HepG2 (cell line): ENCODE measurements around the gene ACOX3. TPM values are rescaled to one million over a fixed set of nuclear protein-coding genes. Genes with fewer than 3 reads are reported as not detected.

Source experiments
- ATAC-seq: fragments of 200-7000 bp; cut with Tn5 transposase; 3 replicates; pipeline ENCODE4 v1.9.1; 2020; ENCODE audit warnings: mild to moderate bottlenecking, moderate library complexity
- BruUV-seq: library from RNA; stranded (reverse); fragments of 400-500 nt; replicated peaks from 2 replicates; lab custom pipeline; 2021; lab: Mats Ljungman, UMichigan
- CTCF ChIA-PET: fragments of 300-600 bp; formaldehyde crosslinking; extraction: SDS; loops from one replicate; lab custom pipeline; 2021; ENCODE audit warnings: low total read pairs, inconsistent platforms, low intra/inter-chr PET ratio; lab: Yijun Ruan, JAX
- POLR2A ChIA-PET: fragments of 350-600 bp; sonication (Branson Sonifier 250); formaldehyde crosslinking; loops from one replicate; lab custom pipeline; 2020; ENCODE audit warnings: antibody characterized with exemption, inconsistent platforms; lab: Yijun Ruan, JAX
- DNase-seq: peaks from one replicate; pipeline ENCODE4 v3.0.0-alpha.2; 2015; ENCODE audit warnings: low spot score
- FAIRE-seq: peaks from 3 replicates; lab custom pipeline; 2011; peaks lifted over from hg19 to GRCh38; lab: Jason Lieb, UNC
- H2AFZ ChIP-seq: one replicate; pipeline ENCODE4 v1.6.1; 2011; ENCODE audit warnings: low read length, inconsistent platforms
- H3K27ac ChIP-seq: fragments of 300-600 bp; 3 replicates; pipeline ENCODE4 v1.8.0; 2011; ENCODE audit warnings: mixed run types, mild to moderate bottlenecking, mixed read lengths, low read length, inconsistent platforms; ENCODE audit not compliant: insufficient read depth; ENCODE audit errors: extremely low read length
- H3K27me3 ChIP-seq, 2 experiments: fragments of 200-600 bp in 1 of 2; 2 replicates in 1 of 2; 3 replicates in 1 of 2; pipeline versions ENCODE4 v1.6.0 to v1.8.0; 2011; ENCODE audit warnings: low read length in 2 of 2, mild to moderate bottlenecking in 2 of 2, moderate library complexity in 2 of 2, inconsistent platforms in 1 of 2; ENCODE audit not compliant: insufficient read depth in 2 of 2, control insufficient read depth in 1 of 2
- H3K36me3 ChIP-seq, 2 experiments: fragments of 200-600 bp in 1 of 2; replicated peaks in 1 of 2; 2 replicates in 1 of 2; 3 replicates in 1 of 2; pipeline versions ENCODE4 v1.5.1 to v1.8.0; 2011; ENCODE audit warnings: low read length in 2 of 2, inconsistent platforms in 1 of 2; ENCODE audit not compliant: insufficient read depth in 2 of 2, control insufficient read depth in 1 of 2
- H3K4me1 ChIP-seq: 2 replicates; pipeline ENCODE4 v1.5.1; 2012; ENCODE audit warnings: low read length, inconsistent platforms; ENCODE audit not compliant: insufficient read depth
- H3K4me2 ChIP-seq: 2 replicates; pipeline ENCODE4 v1.6.0; 2011; ENCODE audit warnings: low read depth, low read length, inconsistent platforms
- H3K4me3 ChIP-seq, 3 experiments: fragments of 200-600 bp in 1 of 3; sonication (generic), shearing (Covaris generic) in 1 of 3; replicated peaks in 1 of 3; 2 replicates each; pipeline ENCODE4 v1.5.1; 2011 to 2016; ENCODE audit warnings: low read length in 3 of 3, inconsistent platforms in 2 of 3, low read depth in 2 of 3, mild to moderate bottlenecking in 2 of 3, control low read depth in 1 of 3, mixed read lengths in 1 of 3; ENCODE audit not compliant: insufficient read depth in 1 of 3
- H3K79me2 ChIP-seq: one replicate; pipeline ENCODE4 v1.6.1; 2011; ENCODE audit warnings: low read length, inconsistent platforms; ENCODE audit not compliant: insufficient read depth
- H3K9ac ChIP-seq: 2 replicates; pipeline ENCODE4 v1.6.0; 2011; ENCODE audit warnings: mild to moderate bottlenecking, low read depth, low read length, inconsistent platforms; ENCODE audit not compliant: insufficient read depth
- H3K9me3 ChIP-seq: 2 replicates; pipeline ENCODE4 v1.5.1; 2012; ENCODE audit warnings: mild to moderate bottlenecking, low read length
- H4K20me1 ChIP-seq: 2 replicates; pipeline ENCODE4 v1.6.0; 2011; ENCODE audit warnings: inconsistent platforms, mild to moderate bottlenecking, low read length, moderate library complexity; ENCODE audit not compliant: insufficient read depth
- FOSL2 ChIP-seq: sonication (generic); formaldehyde crosslinking; IDR thresholded peaks from 2 replicates; pipeline ENCODE4 v1.4.0; 2020; ENCODE audit warnings: missing genetic modification reagents
- NFATC3 ChIP-seq: sonication (generic); formaldehyde crosslinking; IDR thresholded peaks from 2 replicates; pipeline ENCODE4 v1.5.1; 2020; ENCODE audit warnings: mild to moderate bottlenecking, missing genetic modification reagents
- RCOR2 ChIP-seq: IDR thresholded peaks from 2 replicates; pipeline ENCODE4 v1.6.1; 2016; ENCODE audit warnings: missing biosample characterization, missing genetic modification reagents
- ZBTB21 ChIP-seq: sonication (generic); formaldehyde crosslinking; IDR thresholded peaks from 2 replicates; pipeline ENCODE4 v1.4.0; 2020; ENCODE audit warnings: missing genetic modification reagents
- WGBS: methylation state at CpG from one replicate; pipeline ENCODE4 v1.1.6; 2017; ENCODE audit warnings: low lambda C conversion rate; 5-methylcytosine and 5-hydroxymethylcytosine counted together
- in situ Hi-C: cut with HindIII; loops from 2 replicates; pipeline ENCODE4 v1.10.0; 2017; ENCODE audit warnings: low pct_unique_long_range_greater_than_20kb; ENCODE audit not compliant: extremely low pct_ligation_motif_present
- intact Hi-C: fragments of 100-400 bp; cut with micrococcal nuclease; formaldehyde crosslinking; loops from one replicate; pipeline ENCODE4 v1.10.0; 2022; ENCODE audit not compliant: unreplicated experiment
- polyA plus RNA-seq, 8 experiments: library from polyadenylated mRNA; depleted of rRNA in 3 of 8; stranded (reverse) in 7 of 8; unstranded in 1 of 8; fragments of >200 nt; fragmentation: Illumina TruSeq in 4 of 8; extraction: Trizol in 4 of 8; gene quantifications; 2 replicates each; pipeline versions ENCODE4 v1.2.1 to v1.2.3, GENCODE V29; 2011 to 2016; ENCODE audit warnings: low read depth in 4 of 8, missing spikeins in 1 of 8, mixed read lengths in 1 of 8; ENCODE audit not compliant: insufficient read depth in 1 of 8
- total RNA-seq, 5 experiments: library from RNA; depleted of rRNA; stranded (reverse); fragments of >200 nt; fragmentation: Illumina TruSeq; extraction: Trizol; gene quantifications; 2 replicates each; pipeline ENCODE4 v1.2.3, GENCODE V29; 2016; ENCODE audit warnings: low read depth in 1 of 5
- TF ChIP-seq, protein P1 (sequence below): sonication (generic); formaldehyde crosslinking; IDR thresholded peaks from 2 replicates; pipeline ENCODE4 v1.5.0; 2020; ENCODE audit warnings: mild to moderate bottlenecking, missing genetic modification reagents
- TF ChIP-seq, protein P2 (sequence below): sonication (generic); formaldehyde crosslinking; IDR thresholded peaks from 2 replicates; pipeline ENCODE4; 2020; ENCODE audit warnings: missing genetic modification reagents, mild to moderate bottlenecking, borderline replicate concordance

ACOX3 gene
- total and polyA plus RNA-seq, 2 of the 13 experiments (the other 11 are each of a cell fraction or from before 2014, with no cell fraction given) = 4.2 to 17.8 TPM

DNA sequence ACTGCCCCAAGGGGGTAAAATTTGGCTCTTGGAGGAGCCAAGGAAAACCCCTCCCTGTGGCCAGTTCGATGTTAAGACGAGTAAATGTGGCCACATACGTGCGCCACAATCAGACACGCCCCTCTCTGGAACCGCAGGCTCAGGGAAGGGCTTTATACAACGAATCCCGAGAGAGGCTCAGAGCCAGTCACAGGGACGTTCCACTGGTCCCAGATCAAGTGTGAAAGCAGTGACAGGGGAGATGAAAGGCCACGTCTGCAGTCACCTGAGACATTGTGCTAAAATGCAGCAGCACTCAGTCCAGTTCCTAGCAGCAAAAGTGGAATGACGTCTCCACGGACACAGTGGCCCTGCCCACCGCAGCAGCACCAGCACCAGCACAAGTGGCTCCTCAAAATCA, 68.0 kb downstream of the ACOX3 start (continued):
- TF ChIP-seq, protein P1, sequence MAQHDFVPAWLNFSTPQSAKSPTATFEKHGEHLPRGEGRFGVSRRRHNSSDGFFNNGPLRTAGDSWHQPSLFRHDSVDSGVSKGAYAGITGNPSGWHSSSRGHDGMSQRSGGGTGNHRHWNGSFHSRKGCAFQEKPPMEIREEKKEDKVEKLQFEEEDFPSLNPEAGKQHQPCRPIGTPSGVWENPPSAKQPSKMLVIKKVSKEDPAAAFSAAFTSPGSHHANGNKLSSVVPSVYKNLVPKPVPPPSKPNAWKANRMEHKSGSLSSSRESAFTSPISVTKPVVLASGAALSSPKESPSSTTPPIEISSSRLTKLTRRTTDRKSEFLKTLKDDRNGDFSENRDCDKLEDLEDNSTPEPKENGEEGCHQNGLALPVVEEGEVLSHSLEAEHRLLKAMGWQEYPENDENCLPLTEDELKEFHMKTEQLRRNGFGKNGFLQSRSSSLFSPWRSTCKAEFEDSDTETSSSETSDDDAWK (CRISPR knock-in tag) = no peak

DNA sequence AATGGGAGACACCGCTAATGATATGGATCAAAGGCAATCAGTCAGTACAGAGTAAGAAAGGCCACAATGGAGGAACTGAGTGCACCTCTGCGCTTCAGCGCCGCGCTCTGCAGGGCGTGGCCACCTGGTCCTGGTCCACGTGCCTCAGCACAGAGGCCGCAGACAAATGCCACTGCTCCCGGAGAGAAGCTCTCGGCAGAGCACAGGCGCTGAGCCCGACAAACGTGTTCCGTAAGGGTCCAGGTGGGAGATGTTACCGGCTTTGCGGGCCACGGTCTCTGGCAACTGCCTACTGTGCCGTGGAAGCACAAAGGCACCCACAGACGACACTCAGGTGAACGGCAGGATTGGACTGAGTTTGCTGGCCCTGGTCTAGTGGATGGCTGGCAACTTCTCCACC, 68.9 kb downstream of the ACOX3 start:
- CTCF ChIA-PET = no interaction called here
- Histone ChIP-seq H3K9ac (no peak overlapping the region), H3K27ac (no peak overlapping the region), H3K9me3 (no peaks in the 10 kb centered on the region), H3K4me2 (no peak overlapping the region), H3K4me1 (no peaks in the 10 kb centered on the region), H3K36me3 (no peaks in the 10 kb centered on the region), H3K4me3 (no peak overlapping the region), H4K20me1 (no peaks in the 10 kb centered on the region), H3K27me3 (no peaks in the 10 kb centered on the region), H2AFZ (no peak overlapping the region), H3K79me2 (no peaks in the 10 kb centered on the region)
- TF ChIP-seq RCOR2 (CRISPR knock-in tag) (no peak), FOSL2 (no peak), ZBTB21 (CRISPR knock-in tag) (no peak), NFATC3 (no peak)
- TF ChIP-seq, protein P2, sequence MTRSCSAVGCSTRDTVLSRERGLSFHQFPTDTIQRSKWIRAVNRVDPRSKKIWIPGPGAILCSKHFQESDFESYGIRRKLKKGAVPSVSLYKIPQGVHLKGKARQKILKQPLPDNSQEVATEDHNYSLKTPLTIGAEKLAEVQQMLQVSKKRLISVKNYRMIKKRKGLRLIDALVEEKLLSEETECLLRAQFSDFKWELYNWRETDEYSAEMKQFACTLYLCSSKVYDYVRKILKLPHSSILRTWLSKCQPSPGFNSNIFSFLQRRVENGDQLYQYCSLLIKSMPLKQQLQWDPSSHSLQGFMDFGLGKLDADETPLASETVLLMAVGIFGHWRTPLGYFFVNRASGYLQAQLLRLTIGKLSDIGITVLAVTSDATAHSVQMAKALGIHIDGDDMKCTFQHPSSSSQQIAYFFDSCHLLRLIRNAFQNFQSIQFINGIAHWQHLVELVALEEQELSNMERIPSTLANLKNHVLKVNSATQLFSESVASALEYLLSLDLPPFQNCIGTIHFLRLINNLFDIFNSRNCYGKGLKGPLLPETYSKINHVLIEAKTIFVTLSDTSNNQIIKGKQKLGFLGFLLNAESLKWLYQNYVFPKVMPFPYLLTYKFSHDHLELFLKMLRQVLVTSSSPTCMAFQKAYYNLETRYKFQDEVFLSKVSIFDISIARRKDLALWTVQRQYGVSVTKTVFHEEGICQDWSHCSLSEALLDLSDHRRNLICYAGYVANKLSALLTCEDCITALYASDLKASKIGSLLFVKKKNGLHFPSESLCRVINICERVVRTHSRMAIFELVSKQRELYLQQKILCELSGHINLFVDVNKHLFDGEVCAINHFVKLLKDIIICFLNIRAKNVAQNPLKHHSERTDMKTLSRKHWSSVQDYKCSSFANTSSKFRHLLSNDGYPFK (CRISPR knock-in tag) = no peak
- no peak for ATAC-seq
- no peak for DNase-seq
- in situ Hi-C loops (no loop called here), intact Hi-C loops (no loop called here)
- no TSS peak for BruUV-seq
- 92% methylated on average over 12 of the region's 20 CpGs for WGBS
- FAIRE-seq = no peak
- POLR2A ChIA-PET = no interaction called here
